Measurements from ENCODE around the gene TALDO1. TPM values are rescaled to one million over a fixed set of nuclear protein-coding genes. Genes with fewer than 3 reads are reported as not detected.
A peak's percentile ranks its signal among the peaks of the same experiment; 100 is the strongest.

The TALDO1 gene
- total RNA-seq, 1 experiment from 2014 or later, result 314 TPM

- TF ChIP-seq SP1 (CRISPR knock-in tag; conservative IDR thresholded peaks at IDR 0.05), result peak; percentile 69
- TF ChIP-seq ZNF138 (CRISPR knock-in tag; conservative IDR thresholded peaks at IDR 0.05), result 0 out of 2 replicates have a peak, but pooled peaks have one; percentile 36
- TF ChIP-seq ZNF232 (CRISPR knock-in tag; IDR thresholded peaks at IDR 0.05), result peak; percentile 18; the same call in 1 of the 2 replicates
- peak; percentile 65 for TF ChIP-seq ATF1 (CRISPR knock-in tag; IDR thresholded peaks at IDR 0.05)
- no peak for TF ChIP-seq ARID4B (CRISPR knock-in tag; IDR thresholded peaks at IDR 0.05; ENCODE audit: borderline replicate concordance)
These were observed 30.3 kb downstream of the TALDO1 start, which contains the start of gene GATD1 (continued) for GRCh38 chr11:777288-778255.

DNA sequence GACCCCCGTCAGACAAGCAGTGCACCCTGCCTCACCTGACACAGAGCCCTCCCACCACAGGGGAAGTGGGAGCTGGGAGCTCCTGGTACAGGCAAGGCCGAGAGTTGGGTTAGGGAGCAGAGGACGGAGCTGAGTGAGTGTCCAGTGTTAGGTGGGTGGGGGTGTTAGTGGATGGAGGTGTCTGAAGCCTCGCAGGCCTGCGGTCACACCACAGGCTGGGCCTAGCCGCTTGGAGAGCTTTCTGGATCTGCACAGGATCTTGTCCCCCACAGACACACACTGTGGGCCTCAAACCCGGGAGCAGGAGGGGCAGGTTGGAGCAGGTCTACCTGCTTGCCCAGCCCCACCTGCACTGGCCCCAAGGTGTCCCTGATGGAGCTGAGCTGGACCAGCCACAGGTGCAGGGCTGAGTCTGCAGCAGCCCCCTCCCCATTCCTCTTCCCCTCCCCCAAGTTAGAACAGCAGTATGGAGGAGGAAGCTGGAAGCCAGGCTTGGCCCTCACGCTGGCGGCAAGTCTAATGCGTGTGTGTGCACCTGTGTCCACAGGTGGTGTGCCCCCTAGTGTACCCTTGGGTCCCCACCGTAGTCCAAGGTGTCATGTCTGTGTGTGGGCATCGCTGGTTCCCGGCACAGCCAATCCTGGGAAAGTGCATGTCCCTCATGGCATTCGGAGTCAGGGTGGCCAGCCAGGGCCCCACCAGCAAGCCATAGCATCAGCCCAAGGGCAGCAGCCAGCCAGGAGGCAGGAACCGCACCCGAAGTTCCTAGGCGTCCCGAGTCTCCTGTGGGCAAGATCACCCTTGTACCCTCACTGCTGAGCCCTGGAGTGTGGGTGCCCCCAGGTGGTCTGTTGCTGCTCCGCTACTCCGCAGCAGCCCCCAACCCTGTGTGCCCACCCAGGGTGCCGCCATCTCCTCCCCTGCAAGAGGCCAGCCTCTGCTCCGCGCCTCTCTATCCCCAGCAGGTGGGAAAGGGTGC, 32.0 kb downstream of the TALDO1 start:
- peak overlapping the region; percentile 43 for H3K4me3 Mint-ChIP-seq
- ChIA-PET CTCF (interaction anchor here (0.8 to 1.0 kb wide), 2 partner anchors 49 to 53 kb away, joined by 3 read pairs; partner anchors contain the start of gene CRACR2B), POLR2A (no interaction called here)
- H3K27ac Mint-ChIP-seq, result no peak overlapping the region
- TF ChIP-seq ATF1 (CRISPR knock-in tag; IDR thresholded peaks at IDR 0.05) (no peak), EMX1 (CRISPR knock-in tag; IDR thresholded peaks at IDR 0.05) (no peak), ZNF512 (CRISPR knock-in tag; IDR thresholded peaks at IDR 0.05; ENCODE audit: borderline replicate concordance) (no peak), NR1H2 (CRISPR knock-in tag; IDR thresholded peaks at IDR 0.05) (no peak), CBFB (CRISPR knock-in tag; IDR thresholded peaks at IDR 0.05; ENCODE audit: low read depth) (no peak), SP1 (CRISPR knock-in tag; conservative IDR thresholded peaks at IDR 0.05) (no peak), ZNF671 (CRISPR knock-in tag; IDR thresholded peaks at IDR 0.05) (no peak)
- TF ChIP-seq, protein P1, sequence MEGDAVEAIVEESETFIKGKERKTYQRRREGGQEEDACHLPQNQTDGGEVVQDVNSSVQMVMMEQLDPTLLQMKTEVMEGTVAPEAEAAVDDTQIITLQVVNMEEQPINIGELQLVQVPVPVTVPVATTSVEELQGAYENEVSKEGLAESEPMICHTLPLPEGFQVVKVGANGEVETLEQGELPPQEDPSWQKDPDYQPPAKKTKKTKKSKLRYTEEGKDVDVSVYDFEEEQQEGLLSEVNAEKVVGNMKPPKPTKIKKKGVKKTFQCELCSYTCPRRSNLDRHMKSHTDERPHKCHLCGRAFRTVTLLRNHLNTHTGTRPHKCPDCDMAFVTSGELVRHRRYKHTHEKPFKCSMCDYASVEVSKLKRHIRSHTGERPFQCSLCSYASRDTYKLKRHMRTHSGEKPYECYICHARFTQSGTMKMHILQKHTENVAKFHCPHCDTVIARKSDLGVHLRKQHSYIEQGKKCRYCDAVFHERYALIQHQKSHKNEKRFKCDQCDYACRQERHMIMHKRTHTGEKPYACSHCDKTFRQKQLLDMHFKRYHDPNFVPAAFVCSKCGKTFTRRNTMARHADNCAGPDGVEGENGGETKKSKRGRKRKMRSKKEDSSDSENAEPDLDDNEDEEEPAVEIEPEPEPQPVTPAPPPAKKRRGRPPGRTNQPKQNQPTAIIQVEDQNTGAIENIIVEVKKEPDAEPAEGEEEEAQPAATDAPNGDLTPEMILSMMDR (IDR thresholded peaks at IDR 0.05), result no peak
- peaks cover 39% of the 10 kb centered on the region for H3K4me1 Mint-ChIP-seq
- no peaks in the 10 kb centered on the region for H3K27me3 Mint-ChIP-seq (ENCODE audit: low read depth)
- no peak for ATAC-seq
- H3K9me3 Mint-ChIP-seq, result no peaks in the 10 kb centered on the region
- DNase-seq (ENCODE audit: low spot score), result peak; percentile 11
- H3K36me3 Mint-ChIP-seq, result peaks cover 12% of the 10 kb centered on the region

DNA sequence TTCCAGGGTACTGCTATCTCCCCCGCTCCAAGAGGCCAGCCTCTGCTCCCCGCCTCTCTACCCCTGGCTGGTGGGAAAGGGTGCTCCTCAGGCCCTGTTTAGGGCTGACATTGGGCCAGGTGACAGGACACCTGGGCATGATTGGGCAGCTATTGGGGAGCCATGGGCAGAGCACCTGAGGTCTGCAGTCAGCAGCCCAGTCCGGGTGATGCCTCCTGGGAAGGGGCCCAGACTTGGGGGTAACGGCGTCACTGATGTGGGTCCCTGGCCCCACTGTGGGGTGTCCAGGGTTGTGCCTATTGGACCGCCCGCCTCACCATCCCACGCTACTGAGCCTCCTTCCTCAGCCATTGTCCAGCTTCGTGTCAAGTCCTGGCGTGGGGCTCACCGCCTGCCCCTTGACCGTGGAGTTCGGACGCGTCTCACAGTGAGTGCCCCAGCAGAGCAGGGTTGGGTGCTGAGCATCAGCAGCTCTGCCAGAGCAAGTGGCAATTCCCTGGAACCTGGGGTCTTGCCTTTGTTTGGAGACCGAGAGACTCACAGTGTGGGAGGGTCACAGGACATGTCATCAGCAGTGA, 32.8 kb downstream of the TALDO1 start:
- ATAC-seq, result no peak
- H3K4me1 Mint-ChIP-seq, result peaks cover 39% of the 10 kb centered on the region
- H3K9me3 Mint-ChIP-seq, result no peaks in the 10 kb centered on the region
- no peak overlapping the region for H3K4me3 Mint-ChIP-seq
- ChIA-PET CTCF (no interaction called here), POLR2A (no interaction called here)
- H3K27me3 Mint-ChIP-seq (ENCODE audit: low read depth), result no peaks in the 10 kb centered on the region
- no peak for TF ChIP-seq NR1H2 (CRISPR knock-in tag; IDR thresholded peaks at IDR 0.05)
- TF ChIP-seq GRHL2 (CRISPR knock-in tag; IDR thresholded peaks at IDR 0.05; ENCODE audit: insufficient replicate concordance, severe bottlenecking), result no peak
- TF ChIP-seq NFATC4 (CRISPR knock-in tag; IDR thresholded peaks at IDR 0.05), result no peak
- TF ChIP-seq, protein P2, sequence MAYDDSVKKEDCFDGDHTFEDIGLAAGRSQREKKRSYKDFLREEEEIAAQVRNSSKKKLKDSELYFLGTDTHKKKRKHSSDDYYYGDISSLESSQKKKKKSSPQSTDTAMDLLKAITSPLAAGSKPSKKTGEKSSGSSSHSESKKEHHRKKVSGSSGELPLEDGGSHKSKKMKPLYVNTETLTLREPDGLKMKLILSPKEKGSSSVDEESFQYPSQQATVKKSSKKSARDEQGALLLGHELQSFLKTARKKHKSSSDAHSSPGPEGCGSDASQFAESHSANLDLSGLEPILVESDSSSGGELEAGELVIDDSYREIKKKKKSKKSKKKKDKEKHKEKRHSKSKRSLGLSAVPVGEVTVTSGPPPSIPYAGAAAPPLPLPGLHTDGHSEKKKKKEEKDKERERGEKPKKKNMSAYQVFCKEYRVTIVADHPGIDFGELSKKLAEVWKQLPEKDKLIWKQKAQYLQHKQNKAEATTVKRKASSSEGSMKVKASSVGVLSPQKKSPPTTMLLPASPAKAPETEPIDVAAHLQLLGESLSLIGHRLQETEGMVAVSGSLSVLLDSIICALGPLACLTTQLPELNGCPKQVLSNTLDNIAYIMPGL (CRISPR knock-in tag; IDR thresholded peaks at IDR 0.05), result no peak
- no peak for DNase-seq (ENCODE audit: low spot score)
- peaks cover 12% of the 10 kb centered on the region for H3K36me3 Mint-ChIP-seq
- no peak overlapping the region for H3K27ac Mint-ChIP-seq

All from WTC11 (cell line).